RPMI7951 (cell line): ENCODE measurements around the gene ALLC. TPM values are rescaled to one million over a fixed set of nuclear protein-coding genes. Genes with fewer than 3 reads are reported as not detected.

Experiments used
- DNase-seq: peaks from one replicate; pipeline ENCODE4 v3.0.0-alpha.2; 2012; ENCODE audit warnings: low read depth
- total RNA-seq: library from RNA; depleted of rRNA; stranded (reverse); fragments of >200 nt; shearing (Covaris generic); gene quantifications from 2 replicates; pipeline ENCODE4 v1.2.3, GENCODE V29; 2014

ALLC gene
- total RNA-seq, 1 experiment from 2014 or later, result not detected

GRCh38 chr2:3639015-3639630 lies 18.9 kb upstream of the ALLC start:
- no peak for DNase-seq

- DNase-seq, result no peak
These were observed 18.3 kb upstream of the ALLC start for GRCh38 chr2:3639653-3640052.

GRCh38 chr2:3641181-3641580 lies 16.8 kb upstream of the ALLC start:
- DNase-seq, result no peak

GRCh38 chr2:3641841-3642421 lies 16.1 kb upstream of the ALLC start:
- DNase-seq, result no peak

GRCh38 chr2:3642521-3643215 lies 15.3 kb upstream of the ALLC start:
- no peak for DNase-seq

GRCh38 chr2:3643371-3644245 lies 14.4 kb upstream of the ALLC start:
- DNase-seq, result no peak

GRCh38 chr2:3644246-3644525 lies 13.8 kb upstream of the ALLC start:
- no peak for DNase-seq

- DNase-seq, result no peak
These were observed 13.0 kb upstream of the ALLC start for GRCh38 chr2:3644891-3645605.

GRCh38 chr2:3645745-3646389 lies 12.1 kb upstream of the ALLC start:
- no peak for DNase-seq

- DNase-seq, result no peak
These were observed 11.6 kb upstream of the ALLC start for GRCh38 chr2:3646446-3646845.

GRCh38 chr2:3647246-3647645 lies 10.8 kb upstream of the ALLC start:
- no peak for DNase-seq

- no peak for DNase-seq
These were observed 10.0 kb upstream of the ALLC start for GRCh38 chr2:3647831-3648651.

GRCh38 chr2:3648652-3649177 lies 9.3 kb upstream of the ALLC start:
- no peak for DNase-seq

- DNase-seq, result no peak
These were observed 8.4 kb upstream of the ALLC start for GRCh38 chr2:3649581-3649980.

- DNase-seq, result no peak
These were observed 7.7 kb upstream of the ALLC start for GRCh38 chr2:3650140-3650920.

GRCh38 chr2:3651691-3652648 lies 6.0 kb upstream of the ALLC start:
- peak; percentile 62 for DNase-seq

- DNase-seq, result no peak
These were observed 4.9 kb upstream of the ALLC start for GRCh38 chr2:3652896-3653625.

- DNase-seq, result no peak
These were observed 4.0 kb upstream of the ALLC start for GRCh38 chr2:3654011-3654410.
